ENCODE results near the gene HECW1. TPM values are rescaled to one million over a fixed set of nuclear protein-coding genes. Genes with fewer than 3 reads are reported as not detected.

The HECW1 gene
- total RNA-seq, 3 donors from 2014 or later: 0.48 to 1.9 (median 0.66) TPM

DNA sequence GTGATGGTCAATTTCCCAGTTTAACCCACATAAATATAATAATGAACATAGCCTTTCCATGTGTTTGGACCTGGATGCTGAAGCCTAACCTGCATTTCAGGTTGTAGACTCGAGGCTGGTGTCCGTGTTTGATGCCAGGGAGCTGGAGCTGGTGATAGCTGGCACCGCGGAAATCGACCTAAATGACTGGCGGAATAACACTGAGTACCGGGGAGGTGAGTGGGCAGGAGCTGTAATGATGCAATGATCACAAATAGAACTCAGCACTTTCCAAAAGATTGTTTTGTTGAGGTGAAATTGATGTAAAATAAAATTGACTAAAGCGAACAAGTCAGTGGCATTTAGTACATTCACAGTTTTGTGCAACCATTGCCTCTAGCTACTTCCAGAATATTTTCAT, 439.7 kb downstream of the HECW1 start:
- no peaks in the 10 kb centered on the region for H3K4me1 ChIP-seq
- TF ChIP-seq CTCF (IDR thresholded peaks at IDR 0.05) (no peak), POLR2AphosphoS5 (IDR thresholded peaks at IDR 0.05) (no peak), POLR2A (IDR thresholded peaks at IDR 0.05) (no peak)
- no peak overlapping the region for H3K4me3 ChIP-seq
- no peak for DNase-seq (ENCODE audit: low spot score in 2 of 2)
- H3K9me3 ChIP-seq: peaks cover 3 to 5% of the 10 kb centered on the region in 2 donors
- H3K27ac ChIP-seq: no peak overlapping the region
- no peaks in the 10 kb centered on the region for H3K27me3 ChIP-seq
- H3K36me3 ChIP-seq: no peaks in the 10 kb centered on the region
- intact Hi-C loops (cut with DNase I; ENCODE audit: low total_unique reads): no loop called here

GRCh38 chr7:43553999-43554398, 441.6 kb downstream of the HECW1 start:
- DNase-seq (ENCODE audit: low spot score in 2 of 2): no peak
- H3K36me3 ChIP-seq: no peaks in the 10 kb centered on the region
- H3K27ac ChIP-seq: no peak overlapping the region
- H3K9me3 ChIP-seq: no peaks in the 10 kb centered on the region
- TF ChIP-seq POLR2AphosphoS5 (IDR thresholded peaks at IDR 0.05) (no peak), POLR2A (IDR thresholded peaks at IDR 0.05) (no peak), CTCF (IDR thresholded peaks at IDR 0.05) (no peak)
- H3K4me3 ChIP-seq: no peak overlapping the region
- H3K4me1 ChIP-seq: no peaks in the 10 kb centered on the region
- H3K27me3 ChIP-seq: no peaks in the 10 kb centered on the region
- intact Hi-C loops (cut with DNase I; ENCODE audit: low total_unique reads): no loop called here

DNA sequence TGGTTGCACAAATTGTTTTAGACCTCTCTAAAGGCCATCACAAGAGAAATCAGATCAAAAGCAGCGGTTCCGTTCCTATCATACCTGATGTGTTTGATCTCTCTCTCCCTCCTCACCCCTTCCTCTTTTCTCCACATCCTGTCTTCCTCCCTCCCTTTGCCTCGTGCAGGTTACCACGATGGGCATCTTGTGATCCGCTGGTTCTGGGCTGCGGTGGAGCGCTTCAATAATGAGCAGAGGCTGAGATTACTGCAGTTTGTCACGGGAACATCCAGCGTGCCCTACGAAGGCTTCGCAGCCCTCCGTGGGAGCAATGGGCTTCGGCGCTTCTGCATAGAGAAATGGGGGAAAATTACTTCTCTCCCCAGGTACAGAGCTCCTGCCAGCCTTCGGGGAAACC, 442.0 kb downstream of the HECW1 start:
- TF ChIP-seq POLR2A (IDR thresholded peaks at IDR 0.05) (no peak), CTCF (IDR thresholded peaks at IDR 0.05) (no peak), POLR2AphosphoS5 (IDR thresholded peaks at IDR 0.05) (no peak)
- Histone ChIP-seq H3K27me3 (no peaks in the 10 kb centered on the region), H3K9me3 (no peaks in the 10 kb centered on the region), H3K36me3 (no peaks in the 10 kb centered on the region), H3K4me1 (no peaks in the 10 kb centered on the region), H3K4me3 (no peak overlapping the region), H3K27ac (no peak overlapping the region)
- intact Hi-C loops (cut with DNase I; ENCODE audit: low total_unique reads): no loop called here
- DNase-seq (ENCODE audit: low spot score in 2 of 2): no peak

GRCh38 chr7:43557831-43558495, 445.5 kb downstream of the HECW1 start:
- intact Hi-C loops (cut with DNase I; ENCODE audit: low total_unique reads): no loop called here
- Histone ChIP-seq H3K36me3 (no peaks in the 10 kb centered on the region), H3K4me1 (no peaks in the 10 kb centered on the region), H3K4me3 (no peak overlapping the region), H3K9me3 (no peaks in the 10 kb centered on the region), H3K27me3 (no peaks in the 10 kb centered on the region), H3K27ac (no peak overlapping the region)
- DNase-seq (ENCODE audit: low spot score in 2 of 2): no peak
- TF ChIP-seq POLR2AphosphoS5 (IDR thresholded peaks at IDR 0.05): no peak
- TF ChIP-seq CTCF (IDR thresholded peaks at IDR 0.05): no peak
- TF ChIP-seq POLR2A (IDR thresholded peaks at IDR 0.05): no peak

- H3K4me3 ChIP-seq: no peak overlapping the region
- no peaks in the 10 kb centered on the region for H3K27me3 ChIP-seq
- TF ChIP-seq POLR2A (IDR thresholded peaks at IDR 0.05) (no peak), POLR2AphosphoS5 (IDR thresholded peaks at IDR 0.05) (no peak), CTCF (IDR thresholded peaks at IDR 0.05) (no peak)
- no peaks in the 10 kb centered on the region for H3K4me1 ChIP-seq
- H3K27ac ChIP-seq: no peak overlapping the region
- intact Hi-C loops (cut with DNase I; ENCODE audit: low total_unique reads): no loop called here
- no peaks in the 10 kb centered on the region for H3K36me3 ChIP-seq
- DNase-seq (ENCODE audit: low spot score in 2 of 2): no peak
- no peaks in the 10 kb centered on the region for H3K9me3 ChIP-seq
Measured at GRCh38 chr7:43559171-43559945, 446.9 kb downstream of the HECW1 start.

Data from breast epithelium (tissue), 4 donors.